Activated naive CD4-positive, alpha-beta T cell (primary cell): ENCODE data around the gene FBF1.
"Not testable (repeated sequence)": the region's sequence is repeated elsewhere in the genome, so short reads cannot be mapped to it uniquely, and the experiment has no call there.

Experiments
- DNase-seq, 4 experiments: peaks; one replicate each; lab custom pipeline; 2025; lab: John Stamatoyannopoulos, UW

FBF1 gene

DNA sequence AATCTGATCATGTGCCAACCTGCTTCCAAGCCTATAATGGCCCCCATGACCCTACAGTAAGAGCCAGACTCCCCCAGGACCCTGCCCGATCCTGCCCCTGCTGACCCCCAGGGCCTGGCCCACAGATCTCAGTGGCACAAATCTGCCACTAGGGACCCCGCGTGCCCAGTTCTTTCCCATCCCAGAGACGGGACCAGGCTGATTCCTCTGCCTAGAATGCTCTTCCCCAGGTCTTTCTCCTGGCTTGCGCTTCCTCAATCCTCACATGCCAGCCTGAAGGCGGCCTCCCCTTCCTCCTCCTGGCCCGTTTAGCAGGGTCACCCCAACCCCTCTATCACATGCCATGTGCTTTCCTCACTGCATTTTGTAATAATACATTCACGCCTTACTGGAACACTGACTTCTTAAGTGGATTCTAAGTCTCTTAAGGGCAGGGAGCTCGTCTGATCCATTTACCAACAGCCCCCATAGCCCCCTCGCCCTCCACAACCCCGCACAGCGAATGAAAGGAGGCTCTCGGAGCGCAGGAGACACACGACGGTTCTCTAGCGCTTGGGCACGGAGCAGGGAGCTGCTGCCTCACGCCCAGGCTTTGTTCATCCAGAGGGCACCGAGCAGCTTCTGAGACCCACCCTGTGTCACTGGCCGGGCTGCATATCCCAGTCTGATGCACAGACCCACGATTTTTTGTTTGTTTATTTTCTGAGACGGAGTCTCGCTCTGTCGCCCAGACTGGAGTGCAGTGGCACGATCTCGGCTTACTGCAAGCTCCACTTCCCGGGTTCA, 45.3 kb downstream of the FBF1 start:
- no peak for DNase-seq

DNA sequence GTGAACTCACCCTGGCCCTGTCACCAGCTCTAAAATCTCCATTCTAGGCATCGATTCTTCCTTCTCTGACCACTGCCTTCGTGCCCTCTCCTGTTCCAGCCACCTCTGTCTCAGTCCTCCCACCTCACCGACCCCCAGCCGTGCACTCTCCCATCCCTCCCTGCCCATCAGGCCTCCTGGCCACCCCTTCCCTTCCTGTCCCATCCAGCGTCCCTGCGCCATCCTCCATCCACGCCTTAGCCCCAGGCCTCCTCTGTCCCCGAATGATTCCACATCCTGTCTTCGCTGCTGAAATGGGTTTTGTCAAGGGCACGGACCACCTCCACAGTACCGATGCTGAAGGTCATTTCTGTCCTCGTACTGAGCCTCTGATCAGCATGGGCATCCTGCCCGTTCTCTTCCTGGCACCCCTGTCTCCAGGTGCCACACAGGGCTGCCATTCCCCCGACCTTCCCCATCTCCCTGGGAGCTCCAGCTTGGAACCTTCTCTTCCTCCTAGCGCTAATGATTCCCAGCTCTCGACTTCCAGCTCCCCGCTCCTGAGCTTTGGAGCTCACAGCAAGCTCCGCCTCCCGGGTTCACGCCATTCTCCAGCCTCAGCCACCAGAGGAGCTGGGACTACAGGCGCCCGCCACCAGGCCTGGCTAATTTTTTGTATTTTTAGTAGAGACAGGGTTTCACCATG, 46.7 kb downstream of the FBF1 start:
- no peak for DNase-seq

DNA sequence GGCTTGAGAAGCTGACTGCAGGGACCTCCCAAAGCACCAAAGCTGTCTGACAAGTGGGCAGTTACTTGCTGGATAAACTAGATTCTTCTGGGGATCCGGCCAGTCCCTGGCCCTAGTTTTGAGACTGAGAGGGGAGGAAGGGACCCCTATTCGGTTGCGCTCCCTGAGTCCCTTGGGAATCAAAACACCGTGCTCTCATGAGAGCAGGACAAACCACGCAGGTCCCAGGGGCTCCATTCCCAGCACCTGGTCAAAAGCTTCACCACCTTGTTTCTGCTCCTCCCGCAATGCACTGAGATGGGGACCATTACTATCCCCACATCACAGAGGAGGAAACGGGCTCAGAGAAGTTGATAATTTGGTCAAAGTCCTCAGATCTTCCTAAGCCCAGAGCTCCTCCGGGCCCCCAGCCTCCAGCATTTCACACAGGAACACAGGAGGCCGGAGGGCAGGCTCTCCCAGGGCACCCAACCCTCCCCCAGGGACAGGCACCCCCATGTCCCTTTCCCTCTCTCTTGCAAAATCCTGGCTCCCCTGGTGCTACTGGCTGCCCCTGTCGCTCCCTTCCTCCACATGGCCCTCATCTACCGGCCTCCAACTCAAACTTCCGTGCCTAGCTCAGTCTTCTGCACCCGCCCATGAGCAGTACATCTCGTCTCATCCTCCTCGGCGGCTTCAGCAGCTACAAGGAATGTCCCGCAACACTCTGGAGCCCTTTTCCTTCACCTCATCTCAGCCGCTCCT, 47.4 kb downstream of the FBF1 start:
- DNase-seq: no peak

DNA sequence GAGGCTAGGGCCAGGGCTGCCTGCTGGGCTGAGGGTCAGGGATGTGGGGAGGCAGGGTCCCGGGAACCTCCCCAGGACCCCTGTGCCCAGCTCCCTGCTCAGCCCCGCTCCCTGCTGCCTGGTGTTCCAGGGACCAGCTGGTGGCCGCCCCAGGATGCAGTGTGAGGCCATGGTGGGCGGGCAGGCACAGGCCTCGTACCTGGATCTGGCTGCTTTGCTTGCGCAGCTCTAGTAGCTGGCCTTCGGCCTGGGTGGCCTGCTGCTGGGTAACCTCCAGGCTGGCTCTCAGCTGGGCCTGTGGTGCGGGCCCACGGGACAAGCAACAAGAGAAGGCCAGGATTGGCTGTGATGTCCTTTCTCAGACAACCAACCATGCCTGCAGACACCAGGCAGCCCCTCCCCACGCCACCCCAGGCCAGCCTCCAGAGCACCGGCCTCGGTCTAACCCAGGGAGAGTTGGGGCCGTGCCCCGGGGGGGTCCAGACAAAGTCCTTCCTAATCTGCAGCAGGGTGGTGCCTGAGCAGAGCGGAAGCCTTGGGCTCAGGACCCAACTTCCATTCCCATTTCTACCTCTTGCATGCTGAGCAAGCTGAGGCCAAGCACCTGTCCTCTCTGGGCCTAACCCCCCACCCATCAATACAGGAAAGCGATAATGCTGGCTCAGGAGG, 48.2 kb downstream of the FBF1 start:
- no peak for DNase-seq

DNA sequence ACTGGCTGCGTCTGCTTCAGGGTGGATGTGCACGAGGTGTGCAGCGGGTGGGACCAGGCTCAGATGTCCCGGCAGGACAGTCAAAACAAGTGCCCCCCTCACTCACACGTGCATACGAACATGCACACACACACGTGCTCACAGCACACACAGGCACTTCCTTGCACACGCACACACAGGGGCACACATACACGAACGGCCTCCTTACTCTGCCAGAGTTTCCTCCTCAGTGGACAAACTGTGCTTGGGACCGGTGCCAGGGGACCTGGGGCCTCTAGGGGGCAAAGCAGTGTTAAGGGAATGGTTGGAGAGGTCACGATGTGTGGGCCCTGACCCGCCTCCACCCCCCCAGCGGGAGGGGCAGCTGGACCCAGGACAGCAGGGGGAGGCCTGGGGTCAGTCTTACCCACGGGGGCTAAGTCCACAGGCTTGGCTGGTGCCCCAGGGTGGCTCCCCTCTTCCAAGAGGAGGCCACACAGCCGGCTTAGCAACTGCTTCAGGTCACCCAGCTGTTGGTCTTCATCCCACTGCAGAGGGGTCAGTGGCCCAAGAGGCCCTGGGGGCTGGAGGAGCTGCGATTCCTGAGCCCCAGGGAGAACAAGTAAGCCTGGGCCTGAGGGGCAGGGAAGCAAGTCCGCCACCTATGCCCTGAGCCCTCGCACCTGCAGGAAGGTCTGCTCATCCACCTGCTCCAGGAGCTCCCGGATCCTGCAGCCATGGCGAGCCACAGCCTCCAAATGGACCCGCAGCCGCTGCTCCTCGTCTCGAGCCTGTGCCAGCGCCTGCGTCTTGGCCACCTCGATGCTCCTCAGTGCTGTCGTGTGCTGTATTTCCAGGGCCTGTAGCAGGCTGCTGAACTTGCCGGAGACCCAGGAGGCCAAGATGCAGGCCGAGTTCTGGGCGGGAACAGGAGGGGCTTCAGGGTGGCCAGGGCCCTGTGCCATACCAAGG, 49.0 kb downstream of the FBF1 start:
- no peak for DNase-seq

DNA sequence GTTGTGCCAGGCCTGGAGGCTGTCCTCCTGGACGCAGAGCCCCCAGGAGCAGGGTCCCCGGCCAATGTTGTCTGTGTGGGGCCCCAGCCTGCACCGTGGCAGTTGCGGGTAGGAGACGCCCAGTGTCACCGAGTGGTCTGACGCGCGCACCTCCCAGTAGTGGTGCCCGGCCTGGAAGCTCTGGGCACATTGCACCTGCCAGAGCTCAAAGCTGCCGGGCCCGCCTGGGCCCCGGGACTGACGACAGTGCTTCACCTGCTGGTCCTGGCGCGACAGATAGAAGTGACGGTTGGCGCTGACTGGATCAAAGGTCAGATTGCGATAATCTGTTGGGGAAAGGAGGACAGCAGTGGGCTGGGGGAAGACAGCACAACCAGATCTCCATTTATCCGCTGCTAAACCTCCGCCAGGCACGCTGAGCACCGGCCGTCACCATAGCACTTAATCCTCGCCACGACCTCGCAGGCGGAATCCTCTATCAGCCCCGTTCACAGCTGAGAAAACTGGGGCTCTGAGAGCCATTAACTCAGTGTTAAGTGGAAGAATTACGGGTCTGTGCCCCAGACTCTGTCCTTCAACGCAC, 49.7 kb downstream of the FBF1 start:
- no peak for DNase-seq

DNA sequence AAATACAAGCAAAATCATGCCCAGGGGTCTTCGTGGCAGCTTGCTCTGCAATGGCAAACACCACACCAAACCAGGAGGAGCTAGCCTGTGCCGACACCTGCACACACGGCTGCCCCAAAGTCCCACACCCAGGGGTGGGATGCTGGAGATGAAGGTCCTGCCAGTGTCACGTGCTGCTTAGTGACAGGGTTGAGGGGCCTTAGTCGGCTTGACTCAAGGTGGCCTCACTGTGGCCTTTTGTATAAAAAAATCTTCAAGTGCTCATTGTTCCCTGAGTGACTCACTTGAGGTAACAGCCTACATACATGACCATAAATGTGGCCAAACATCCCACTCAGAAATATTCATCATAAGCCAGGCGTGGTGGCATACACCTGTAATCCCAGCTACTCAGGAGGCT, 51.4 kb downstream of the FBF1 start:
- DNase-seq: no peak

DNA sequence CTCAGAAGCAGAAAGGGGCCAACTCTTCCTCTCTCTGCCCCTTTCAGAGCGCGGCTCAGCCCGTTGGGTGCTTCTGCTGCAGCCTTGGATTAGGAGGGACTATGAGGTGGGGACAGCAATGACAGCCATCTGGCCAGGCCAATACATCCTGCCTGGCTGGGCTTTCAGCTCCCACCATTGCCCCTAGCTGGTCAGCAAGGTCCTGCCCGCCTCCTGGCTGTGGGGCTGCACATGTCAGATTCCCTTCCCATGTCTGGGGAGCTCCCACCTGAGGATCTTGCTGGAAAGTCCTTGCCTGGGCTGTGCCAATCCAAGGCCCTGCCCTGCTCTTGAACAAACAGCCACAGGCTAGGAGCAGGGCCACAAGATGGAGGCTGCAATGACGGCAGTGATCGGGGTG, 52.4 kb downstream of the FBF1 start:
- DNase-seq: no peak

DNA sequence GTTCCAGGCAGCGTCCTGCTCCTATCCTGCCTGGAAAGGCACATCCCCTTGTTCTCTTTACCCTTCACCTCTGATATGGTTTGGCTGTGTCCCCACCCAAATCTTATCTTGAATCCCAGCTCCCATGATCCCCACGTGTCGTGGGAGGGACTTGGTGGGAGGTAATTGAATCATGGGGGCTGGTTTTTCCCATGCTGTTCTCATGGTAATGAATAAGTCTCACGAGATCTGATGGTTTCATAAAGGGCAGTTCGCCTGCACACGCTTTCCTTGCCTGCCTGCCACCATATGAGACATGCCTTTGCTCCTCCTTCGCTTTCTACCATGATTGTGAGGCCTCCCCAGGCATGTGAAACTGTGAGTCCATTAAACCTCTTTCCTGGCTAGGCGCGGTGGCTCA, 55.0 kb downstream of the FBF1 start:
- not testable (repeated sequence) for DNase-seq

DNA sequence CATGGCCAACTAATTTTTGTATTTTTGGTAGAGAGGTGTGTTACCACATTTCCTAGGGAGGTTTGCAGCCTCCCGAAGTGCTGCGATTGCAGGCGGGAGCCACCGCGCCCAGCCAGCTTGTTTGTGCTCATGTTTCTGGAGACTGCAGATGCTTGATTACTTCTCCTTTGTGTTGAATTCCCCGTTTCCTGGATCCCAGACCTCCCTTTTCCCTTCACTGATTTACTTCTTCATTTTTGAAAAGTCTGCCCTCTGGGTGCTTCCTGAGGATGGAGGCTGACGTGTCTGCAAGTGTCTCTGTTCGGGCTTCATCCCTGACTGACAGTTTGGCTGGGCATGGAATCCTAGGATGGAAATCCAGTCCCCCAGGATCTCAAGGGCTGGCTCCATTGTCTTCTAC, 55.4 kb downstream of the FBF1 start:
- no peak for DNase-seq

DNA sequence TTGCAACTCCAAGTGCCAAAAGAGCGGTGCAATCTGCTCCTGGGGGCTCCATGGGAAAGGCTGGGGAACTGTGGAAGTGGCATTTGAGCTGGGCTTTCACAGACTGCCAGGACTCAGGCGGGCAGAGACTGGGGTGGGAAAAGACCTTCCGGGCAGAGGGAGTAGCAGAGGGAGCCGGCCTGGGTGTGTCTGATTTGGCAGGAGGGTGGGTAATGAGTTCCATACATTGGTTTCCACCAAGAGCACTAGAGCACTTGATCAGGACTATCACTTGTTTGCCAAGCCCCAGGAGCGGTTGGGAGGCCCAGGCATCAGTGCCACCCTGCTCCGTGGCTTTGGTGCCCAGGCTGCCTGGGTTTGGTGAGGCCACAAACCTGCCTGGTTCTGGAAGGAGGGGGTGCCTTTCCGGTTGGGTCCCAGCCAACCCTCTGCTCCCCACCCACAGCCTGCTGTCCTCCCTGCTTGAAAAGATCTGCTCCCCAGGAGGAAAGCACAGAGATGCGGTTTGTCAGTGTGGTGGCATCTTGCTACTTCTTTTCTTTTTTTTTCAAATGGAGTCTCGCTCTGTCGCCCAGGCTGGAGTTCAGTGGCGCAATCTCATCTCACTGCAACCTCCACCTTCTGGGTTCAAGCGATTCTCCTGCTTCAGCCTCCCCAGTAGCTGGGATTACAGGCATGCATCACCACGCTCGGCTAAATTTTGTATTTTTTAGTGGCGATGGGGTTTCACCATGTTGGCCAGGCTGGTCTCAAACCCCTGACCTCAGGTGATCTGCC, 59.0 kb downstream of the FBF1 start:
- DNase-seq: no peak

DNA sequence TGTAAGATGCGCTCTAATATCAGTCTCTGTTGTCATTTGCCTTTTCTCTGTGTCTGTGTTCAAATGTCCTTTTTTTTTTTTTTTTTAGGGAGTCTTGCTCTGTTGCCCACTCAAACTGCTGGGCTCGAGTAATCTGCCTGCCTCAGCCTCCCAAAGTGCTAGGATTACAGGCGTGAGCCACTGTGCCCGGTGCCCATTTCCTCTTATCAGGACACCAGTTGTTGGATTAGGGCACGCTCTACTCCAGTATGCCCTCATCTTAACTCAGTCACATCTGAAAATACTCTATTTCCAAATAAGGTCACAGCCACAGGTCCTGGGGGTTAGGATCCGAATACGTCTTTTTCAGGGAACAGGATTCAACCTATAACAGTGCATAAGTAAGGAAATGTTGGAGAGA, 60.6 kb downstream of the FBF1 start:
- DNase-seq: no peak

DNA sequence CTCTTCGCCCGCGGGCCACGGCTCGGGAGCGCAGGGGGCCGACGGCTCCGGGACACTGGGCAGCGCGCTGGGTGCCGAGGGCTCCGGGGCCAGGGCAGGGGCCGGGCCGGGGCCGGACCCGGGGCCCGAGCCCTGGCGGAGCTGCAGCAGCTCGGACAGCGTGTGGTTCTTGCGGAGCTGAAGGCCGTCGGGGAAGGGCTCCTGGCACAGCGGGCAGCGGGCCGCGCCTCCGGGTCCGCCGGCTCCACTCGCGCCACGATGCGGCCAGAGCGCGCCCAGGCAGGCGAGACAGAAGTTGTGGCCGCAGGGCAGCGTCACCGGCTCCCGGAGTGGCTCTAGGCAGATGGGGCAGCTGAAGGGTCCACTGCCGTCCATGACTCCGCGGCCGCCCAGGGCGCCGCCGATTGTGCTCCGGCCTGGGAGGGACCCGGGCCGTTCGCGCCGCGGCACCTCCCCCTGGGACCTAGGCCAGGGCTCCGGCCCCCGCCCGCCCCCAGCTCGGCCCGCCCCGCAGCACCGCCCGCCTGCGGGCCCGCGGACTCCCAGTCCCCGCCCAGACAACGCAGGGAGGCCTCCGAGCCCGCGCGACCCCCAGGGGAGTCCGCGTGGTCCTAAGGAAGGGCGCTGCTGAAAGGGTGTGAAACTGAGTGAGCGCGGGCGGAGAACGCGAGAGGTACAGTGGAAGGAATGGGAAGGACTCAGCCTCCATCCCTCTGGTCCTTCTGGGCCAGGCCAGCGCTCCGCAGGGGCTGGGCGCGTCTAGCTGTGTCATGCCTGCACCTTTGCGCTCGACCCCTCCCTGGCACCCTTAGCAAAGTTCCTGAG, 62.5 kb downstream of the FBF1 start, which contains the start of gene TRIM47:
TRIM47 (minus strand) TSS at position 408 of the 825 bp plus-strand sequence; CDS start at position 375, 33 bp downstream.
- no peak for DNase-seq

DNA sequence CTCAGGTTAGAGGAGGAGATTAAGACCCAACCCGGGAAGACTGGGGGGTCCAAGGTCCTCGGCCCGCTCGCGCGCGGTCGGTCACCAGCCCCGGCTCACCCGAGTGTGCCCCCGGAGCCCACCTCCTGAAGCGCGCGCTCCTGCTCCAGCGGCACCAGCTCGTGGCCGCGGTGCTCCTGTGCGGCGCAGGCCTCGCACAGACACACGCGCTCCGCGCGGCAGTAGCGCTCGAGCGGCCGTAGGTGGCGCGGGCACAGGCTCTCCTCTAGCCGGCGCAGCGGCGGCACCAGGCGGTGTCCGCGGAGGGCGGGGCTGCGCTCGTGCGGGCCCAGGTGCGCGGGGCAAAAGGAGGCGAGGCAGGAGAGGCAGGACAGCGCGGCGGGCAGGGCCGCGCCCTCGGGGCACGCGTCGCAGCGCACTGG, 63.1 kb downstream of the FBF1 start:
- DNase-seq: peak; percentile 27 to 69 (median 36)

DNA sequence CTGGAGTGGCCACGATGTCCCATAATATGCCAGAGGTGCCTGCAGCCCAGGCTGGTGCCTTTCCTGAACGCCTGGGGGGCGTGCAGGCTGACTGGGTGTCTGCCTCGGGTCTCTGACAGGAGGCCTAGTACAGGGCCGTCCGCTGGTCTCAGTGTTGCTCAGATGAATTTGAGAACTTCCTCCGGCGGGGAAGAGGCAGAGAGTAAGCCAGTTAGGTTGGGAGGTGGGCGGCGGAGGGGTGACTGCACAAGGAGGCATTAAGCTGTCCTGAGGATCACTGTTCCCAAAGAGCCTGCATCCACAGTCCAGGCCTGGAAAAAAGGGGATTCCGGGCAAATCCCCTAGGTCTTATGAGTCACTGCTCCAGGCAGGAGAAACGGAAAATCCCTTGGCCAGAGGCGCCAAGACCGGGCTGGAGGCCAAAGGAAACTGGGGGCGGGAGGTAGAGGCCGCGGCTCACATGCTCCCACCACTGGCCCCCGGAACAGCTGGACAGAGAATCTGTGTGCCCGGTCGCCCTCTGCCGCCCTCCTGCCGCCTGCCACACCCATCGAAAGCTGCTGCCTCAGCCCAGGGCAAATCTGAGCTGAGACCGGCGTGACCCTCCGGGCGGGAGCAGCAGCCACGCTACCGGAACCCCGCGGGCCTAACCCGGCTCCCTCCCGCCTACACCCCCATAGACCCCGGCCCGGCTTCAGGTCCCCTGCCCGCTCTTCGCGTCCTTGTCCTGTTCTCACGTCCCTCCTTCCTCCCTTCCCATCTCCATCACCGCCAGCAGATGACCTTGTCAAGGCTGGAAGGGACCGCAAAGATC, 63.7 kb downstream of the FBF1 start:
- DNase-seq: peak in 1 of 4 experiments; percentile 30

DNA sequence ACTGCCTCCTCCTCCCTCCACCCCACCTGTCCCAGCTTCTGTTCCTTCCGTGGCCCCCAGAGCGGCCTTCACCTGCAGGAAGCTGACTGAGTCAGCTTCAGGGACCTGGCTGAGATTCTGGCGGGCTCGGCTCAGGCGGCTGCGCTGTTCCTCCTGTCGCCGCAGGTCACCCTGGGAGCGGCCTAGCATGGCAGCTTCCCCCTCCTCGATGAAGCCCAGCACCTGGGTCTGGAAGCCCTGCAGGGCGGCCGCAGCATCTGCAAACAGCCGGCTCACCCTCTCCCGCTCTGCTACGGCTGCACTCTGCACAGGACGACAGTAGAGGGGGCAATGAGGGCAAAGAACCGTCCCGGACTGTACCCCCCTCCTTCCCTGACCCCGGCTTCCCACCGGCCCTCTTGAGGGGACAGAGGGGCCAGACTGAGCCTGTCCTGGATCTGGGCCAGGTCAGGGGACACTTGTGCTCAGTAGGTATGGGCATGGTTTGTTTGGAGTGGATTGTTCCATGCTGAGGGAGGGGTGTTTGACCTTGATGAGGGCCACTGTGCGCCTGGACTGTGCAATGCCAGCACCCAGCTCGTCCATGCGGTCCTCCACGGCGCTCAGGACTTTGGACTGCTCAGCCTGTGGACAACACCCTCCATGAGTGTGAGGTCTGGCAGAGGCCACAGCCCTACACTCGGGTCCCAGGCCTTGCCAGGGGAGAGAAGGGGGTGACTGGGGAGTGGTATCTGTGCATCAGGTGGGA, 64.5 kb downstream of the FBF1 start:
- peak in 2 of 4 experiments; percentile 56 to 67 for DNase-seq

DNA sequence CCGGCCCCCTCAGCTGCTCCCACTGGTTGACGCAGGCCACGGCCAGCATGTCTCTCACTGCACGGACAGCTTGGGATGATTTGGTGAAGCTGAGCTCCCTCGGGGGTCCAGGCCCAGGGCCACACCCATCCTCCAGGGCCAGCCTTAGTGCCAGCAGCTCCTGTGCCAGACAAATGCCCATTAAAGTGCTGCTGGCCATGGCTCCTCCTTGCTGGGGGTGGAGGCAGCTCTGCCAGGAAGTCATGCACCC, 65.0 kb downstream of the FBF1 start:
- no peak for DNase-seq
